Mammary epithelial cell (primary cell): ENCODE data around the gene GABRG3.

Experiments used
- EZH2 ChIP-seq: IDR thresholded peaks from 2 replicates; pipeline ENCODE4 v1.6.1; 2012; ENCODE audit warnings: low read length, inconsistent platforms, borderline replicate concordance
- TF ChIP-seq, protein P1 (sequence below), 2 donors: IDR thresholded peaks in 1 of 2; conservative IDR thresholded peaks in 1 of 2; 2 replicates each; pipeline ENCODE4 v1.5.1; 2011 to 2012; ENCODE audit warnings: inconsistent platforms in 2 of 2, low read length in 2 of 2, mild to moderate bottlenecking in 2 of 2, control low read depth in 1 of 2, low read depth in 1 of 2; ENCODE audit not compliant: insufficient read depth in 1 of 2; ENCODE audit errors: extremely low read depth in 1 of 2

DNA sequence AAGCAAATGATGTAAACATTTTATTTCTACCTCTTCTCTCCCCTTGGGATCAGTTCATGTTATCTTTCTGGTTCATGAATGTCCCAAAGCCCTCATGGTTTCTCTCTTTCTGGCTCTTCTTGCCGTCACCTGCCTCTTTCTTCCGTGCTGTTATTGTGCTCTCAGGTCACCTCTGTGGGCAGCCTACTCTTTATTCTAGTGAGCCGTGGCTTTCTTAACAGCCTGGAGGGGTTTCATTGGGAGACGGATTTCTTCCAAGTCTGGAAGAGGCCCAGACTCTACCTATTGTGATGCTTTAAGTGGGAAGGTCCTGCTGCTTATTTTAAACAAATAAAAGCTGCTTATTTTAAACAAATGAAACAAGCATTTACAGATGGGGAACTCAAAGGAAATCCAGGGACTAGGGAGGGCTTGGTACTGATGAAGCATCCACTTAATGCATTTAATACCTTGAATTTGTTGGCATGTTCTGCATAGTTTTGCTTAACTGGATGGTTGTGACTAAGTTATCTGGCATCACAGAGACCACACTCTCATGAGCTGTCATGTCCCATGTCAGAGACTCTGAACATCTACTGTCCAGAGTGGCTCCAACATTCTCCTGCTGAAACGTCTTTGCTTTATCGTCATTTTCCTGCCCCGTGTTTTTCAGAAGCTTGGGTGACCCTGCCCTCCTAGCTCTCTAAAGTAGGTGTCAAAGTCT lies 443.3 kb downstream of the GABRG3 start:
- TF ChIP-seq, protein P1, sequence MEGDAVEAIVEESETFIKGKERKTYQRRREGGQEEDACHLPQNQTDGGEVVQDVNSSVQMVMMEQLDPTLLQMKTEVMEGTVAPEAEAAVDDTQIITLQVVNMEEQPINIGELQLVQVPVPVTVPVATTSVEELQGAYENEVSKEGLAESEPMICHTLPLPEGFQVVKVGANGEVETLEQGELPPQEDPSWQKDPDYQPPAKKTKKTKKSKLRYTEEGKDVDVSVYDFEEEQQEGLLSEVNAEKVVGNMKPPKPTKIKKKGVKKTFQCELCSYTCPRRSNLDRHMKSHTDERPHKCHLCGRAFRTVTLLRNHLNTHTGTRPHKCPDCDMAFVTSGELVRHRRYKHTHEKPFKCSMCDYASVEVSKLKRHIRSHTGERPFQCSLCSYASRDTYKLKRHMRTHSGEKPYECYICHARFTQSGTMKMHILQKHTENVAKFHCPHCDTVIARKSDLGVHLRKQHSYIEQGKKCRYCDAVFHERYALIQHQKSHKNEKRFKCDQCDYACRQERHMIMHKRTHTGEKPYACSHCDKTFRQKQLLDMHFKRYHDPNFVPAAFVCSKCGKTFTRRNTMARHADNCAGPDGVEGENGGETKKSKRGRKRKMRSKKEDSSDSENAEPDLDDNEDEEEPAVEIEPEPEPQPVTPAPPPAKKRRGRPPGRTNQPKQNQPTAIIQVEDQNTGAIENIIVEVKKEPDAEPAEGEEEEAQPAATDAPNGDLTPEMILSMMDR (conservative IDR thresholded peaks at IDR 0.05 in 1 of 2, IDR thresholded peaks at IDR 0.05 in 1 of 2; ENCODE audit: extremely low read depth in 1 of 2, insufficient read depth in 1 of 2, low read depth in 1 of 2, low read length in 2 of 2) = no peak
- TF ChIP-seq EZH2 = no peak
